ENCODE measurements around the gene GPR132.

The GPR132 gene

GRCh38 chr14:105059925-105060565 lies 5.2 kb downstream of the GPR132 start:
- no peak for DNase-seq

- DNase-seq: peak; percentile 74
These were observed 6.0 kb downstream of the GPR132 start for GRCh38 chr14:105059035-105059924.

- no peak for DNase-seq
These were observed 6.7 kb downstream of the GPR132 start for GRCh38 chr14:105058521-105059034.

GRCh38 chr14:105056303-105056831 lies 8.9 kb downstream of the GPR132 start:
- no peak for DNase-seq

GRCh38 chr14:105055736-105056302 lies 9.4 kb downstream of the GPR132 start:
- no peak for DNase-seq

DNA sequence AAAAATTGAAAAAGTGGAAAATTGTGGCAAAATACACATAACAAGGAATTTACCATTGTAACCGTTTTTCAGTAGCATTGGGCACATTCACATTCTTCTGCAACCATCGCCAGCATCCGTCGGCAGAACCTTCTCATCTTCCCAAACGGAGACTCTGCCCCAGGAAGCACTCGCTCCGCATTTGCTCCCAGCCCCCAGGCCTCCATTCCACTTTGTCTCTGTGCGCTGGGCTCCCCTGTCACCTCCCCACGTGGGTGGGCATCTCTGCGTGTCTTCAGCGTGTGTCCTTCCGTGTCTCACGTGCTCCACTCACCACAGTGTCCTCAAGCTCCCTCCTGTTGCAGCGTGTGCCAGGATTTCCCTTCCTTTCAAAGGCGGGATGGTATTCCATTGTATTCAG lies 9.9 kb downstream of the GPR132 start:
- no peak for DNase-seq

DNA sequence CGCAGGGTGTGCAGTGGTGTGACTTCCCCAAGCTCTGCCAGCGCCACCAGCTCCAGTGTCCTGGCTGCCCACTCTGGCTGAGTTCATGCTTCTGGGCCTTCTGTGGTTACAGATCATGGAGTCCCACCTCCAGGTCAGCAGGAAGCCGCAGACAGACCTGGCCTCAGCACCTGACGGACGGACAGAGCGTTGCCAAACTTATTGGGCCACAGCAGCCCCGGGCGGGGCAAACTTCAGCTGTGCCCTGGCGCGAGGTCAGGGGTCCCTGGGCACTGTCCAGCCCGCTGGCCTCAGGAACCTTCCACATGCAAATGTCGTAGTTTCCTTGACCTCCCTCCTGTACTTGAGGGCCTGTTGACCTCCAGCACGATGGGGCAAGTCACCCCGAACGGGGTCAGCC lies 11.2 kb downstream of the GPR132 start:
- no peak for DNase-seq

GRCh38 chr14:105053421-105053820 lies 11.8 kb downstream of the GPR132 start:
- no peak for DNase-seq

DNA sequence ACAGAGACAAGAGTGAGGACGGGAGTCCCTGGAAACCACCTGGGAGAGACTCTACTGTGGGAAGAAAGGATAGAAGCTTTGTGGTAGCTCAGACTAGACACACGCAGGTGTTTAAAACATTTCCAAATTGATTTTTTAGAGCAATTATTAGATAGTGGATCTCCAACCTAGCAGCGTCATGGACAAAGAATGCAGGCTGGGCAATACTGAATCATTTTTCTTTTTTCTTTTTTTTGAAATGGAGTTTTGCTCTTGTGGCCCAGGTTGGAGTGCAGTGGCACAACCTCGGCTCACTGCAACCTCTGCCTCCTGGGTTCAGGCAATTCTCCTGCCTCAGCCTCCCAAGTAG lies 13.1 kb downstream of the GPR132 start:
- DNase-seq: no peak

- no peak for DNase-seq
These were observed 13.8 kb downstream of the GPR132 start for GRCh38 chr14:105051182-105052109.

- no peak for DNase-seq
These were observed 14.7 kb downstream of the GPR132 start for GRCh38 chr14:105050551-105050897.

DNA sequence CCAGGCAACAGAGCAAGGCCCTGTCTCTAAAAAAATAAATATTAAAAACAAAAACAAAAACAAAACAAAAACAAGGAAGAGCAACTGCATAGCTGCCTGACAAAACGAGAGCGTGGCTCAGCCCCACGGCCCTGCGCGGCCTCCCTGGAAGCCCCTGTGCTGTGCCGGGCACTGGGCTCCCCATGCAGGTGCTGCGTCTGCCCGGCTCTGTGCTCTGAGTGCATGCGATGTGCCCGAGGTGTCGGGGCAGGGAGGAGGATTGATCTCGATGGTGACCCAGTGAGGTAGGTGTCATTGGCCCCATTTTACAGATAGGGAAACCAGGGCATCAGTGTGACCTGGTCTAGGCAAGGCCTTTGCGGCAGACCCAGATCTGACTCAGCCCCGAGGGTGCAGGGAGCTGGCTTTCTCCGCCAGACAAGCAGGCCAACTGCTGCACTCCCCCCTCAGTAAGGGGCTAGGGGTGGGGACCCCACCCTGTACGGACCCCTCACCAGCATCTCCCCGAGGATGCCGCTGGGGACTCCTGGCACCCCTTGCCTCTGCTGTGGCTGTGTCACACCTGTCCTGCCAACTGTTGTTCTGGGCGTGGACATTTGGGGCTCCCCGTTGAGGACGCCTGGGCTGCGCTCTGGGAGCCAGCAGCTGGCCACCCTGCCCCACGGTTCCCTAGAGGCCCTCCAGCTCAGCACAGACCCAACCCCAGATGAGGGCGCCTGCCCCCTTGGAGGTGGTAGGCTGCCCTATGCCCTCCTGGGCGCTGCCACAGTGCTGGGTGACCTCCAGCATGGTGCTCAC lies 15.3 kb downstream of the GPR132 start:
- no peak for DNase-seq

- peak; percentile 45 for DNase-seq
These were observed 17.8 kb downstream of the GPR132 start for GRCh38 chr14:105047283-105048016.

DNA sequence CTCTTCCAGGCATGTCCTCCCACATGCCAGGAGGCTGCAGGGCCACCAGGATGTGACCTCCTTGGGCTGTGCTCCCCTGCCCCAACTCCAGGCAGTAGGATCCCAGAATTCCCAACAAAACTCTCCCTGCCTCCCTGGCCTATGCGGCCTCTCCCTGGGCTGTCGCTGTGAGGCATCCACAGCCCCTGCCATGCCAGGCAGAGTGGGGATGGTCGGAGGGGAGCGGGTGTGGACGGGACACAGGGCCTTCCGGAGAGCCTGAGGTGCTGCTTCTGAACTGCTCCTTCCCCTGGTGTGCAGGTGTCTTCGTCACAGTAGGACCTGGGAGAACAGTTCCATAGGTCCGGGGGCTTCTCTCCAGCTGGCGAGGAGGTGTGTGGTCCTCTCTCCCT lies 18.3 kb downstream of the GPR132 start:
- no peak for DNase-seq

GRCh38 chr14:105045710-105046326 lies 19.4 kb downstream of the GPR132 start:
- DNase-seq: peak; percentile 94

DNA sequence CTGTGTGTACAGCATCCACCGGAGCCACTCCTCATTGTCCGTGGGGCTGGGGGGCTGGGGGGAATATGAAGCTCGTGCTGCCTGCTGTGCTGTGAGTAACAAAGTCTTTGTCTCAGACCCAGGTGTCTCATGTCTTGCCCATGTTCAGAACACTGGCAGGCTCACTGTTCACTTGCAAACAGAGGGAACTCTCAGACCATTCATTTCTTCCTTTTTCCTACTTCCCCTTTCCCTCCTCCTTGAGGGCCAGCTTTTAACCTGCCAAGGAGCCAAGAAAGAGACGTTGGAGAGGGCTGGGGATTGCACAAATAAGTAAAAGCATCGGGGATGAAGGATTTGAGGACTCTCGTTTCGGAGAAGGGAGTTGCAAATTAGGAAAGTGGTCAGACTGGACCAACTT lies 21.6 kb downstream of the GPR132 start:
- DNase-seq: no peak

DNA sequence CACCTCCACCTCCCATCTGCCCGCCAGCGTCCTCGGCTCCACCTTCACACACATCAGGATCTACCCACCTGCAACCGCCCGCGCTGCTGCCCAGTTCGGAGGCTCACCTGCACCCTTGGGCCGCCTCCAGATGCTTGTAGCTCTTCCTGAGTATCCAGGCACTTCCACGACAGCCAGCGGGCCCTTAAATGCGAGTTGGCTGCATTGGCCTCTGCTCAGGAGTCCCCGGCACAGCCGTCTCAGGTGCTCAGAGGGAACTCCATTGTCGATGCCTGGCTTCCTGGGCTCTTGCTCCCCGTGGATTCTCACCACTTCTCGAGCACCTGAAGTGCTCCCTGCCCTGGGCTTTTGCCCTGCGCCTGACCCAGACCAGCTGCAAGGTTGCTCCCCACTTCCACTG lies 22.4 kb downstream of the GPR132 start:
- no peak for DNase-seq

- DNase-seq: no peak
These were observed 23.1 kb downstream of the GPR132 start for GRCh38 chr14:105041841-105042765.

GRCh38 chr14:105039458-105040205 lies 25.6 kb downstream of the GPR132 start:
- DNase-seq: no peak
